ENCODE results near the gene AQP1. TPM values are rescaled to one million over a fixed set of nuclear protein-coding genes. Genes with fewer than 3 reads are reported as not detected.

AQP1 gene
- total RNA-seq, 1 donor from 2014 or later = not detected

- TF ChIP-seq CTCF (IDR thresholded peaks at IDR 0.05; ENCODE audit: partially characterized antibody, unreplicated experiment) = no peak
- peaks cover 3% of the 10 kb centered on the region for H3K27me3 Mint-ChIP-seq (ENCODE audit: unreplicated experiment)
- H3K27ac Mint-ChIP-seq (ENCODE audit: unreplicated experiment) = no peak overlapping the region
- peaks cover 2% of the 10 kb centered on the region for H3K4me1 Mint-ChIP-seq (ENCODE audit: low read depth, unreplicated experiment)
- DNase-seq = no peak
- H3K4me3 Mint-ChIP-seq (ENCODE audit: unreplicated experiment) = no peak overlapping the region
- peaks cover 10% of the 10 kb centered on the region for H3K9me3 Mint-ChIP-seq (ENCODE audit: unreplicated experiment)
- peaks cover 5% of the 10 kb centered on the region for H3K36me3 Mint-ChIP-seq (ENCODE audit: unreplicated experiment)
Observed at GRCh38 chr7:30877993-30878392, 33.7 kb upstream of the AQP1 start.

GRCh38 chr7:30879139-30880124 lies 32.2 kb upstream of the AQP1 start:
- Mint-ChIP-seq H3K9me3 (ENCODE audit: unreplicated experiment) (peaks cover 11% of the 10 kb centered on the region), H3K36me3 (ENCODE audit: unreplicated experiment) (peaks cover 5% of the 10 kb centered on the region), H3K4me1 (ENCODE audit: low read depth, unreplicated experiment) (no peaks in the 10 kb centered on the region), H3K27ac (ENCODE audit: unreplicated experiment) (no peak overlapping the region), H3K4me3 (ENCODE audit: unreplicated experiment) (no peak overlapping the region), H3K27me3 (ENCODE audit: unreplicated experiment) (peaks cover 3% of the 10 kb centered on the region)
- no peak for TF ChIP-seq CTCF (IDR thresholded peaks at IDR 0.05; ENCODE audit: partially characterized antibody, unreplicated experiment)
- DNase-seq = no peak

GRCh38 chr7:30880125-30880720 lies 31.4 kb upstream of the AQP1 start:
- H3K4me3 Mint-ChIP-seq (ENCODE audit: unreplicated experiment) = no peak overlapping the region

GRCh38 chr7:30880941-30881340 lies 30.7 kb upstream of the AQP1 start:
- H3K9me3 Mint-ChIP-seq (ENCODE audit: unreplicated experiment) = peaks cover 8% of the 10 kb centered on the region
- no peak overlapping the region for H3K27ac Mint-ChIP-seq (ENCODE audit: unreplicated experiment)
- H3K36me3 Mint-ChIP-seq (ENCODE audit: unreplicated experiment) = no peaks in the 10 kb centered on the region
- H3K4me1 Mint-ChIP-seq (ENCODE audit: low read depth, unreplicated experiment) = no peaks in the 10 kb centered on the region
- no peak for DNase-seq
- TF ChIP-seq CTCF (IDR thresholded peaks at IDR 0.05; ENCODE audit: partially characterized antibody, unreplicated experiment) = no peak
- H3K4me3 Mint-ChIP-seq (ENCODE audit: unreplicated experiment) = no peak overlapping the region
- peaks cover 2% of the 10 kb centered on the region for H3K27me3 Mint-ChIP-seq (ENCODE audit: unreplicated experiment)

More at GRCh38 chr7:30880125-30880720, 31.4 kb upstream of the AQP1 start:
- Mint-ChIP-seq H3K36me3 (ENCODE audit: unreplicated experiment) (peaks cover 3% of the 10 kb centered on the region), H3K27me3 (ENCODE audit: unreplicated experiment) (peaks cover 2% of the 10 kb centered on the region), H3K27ac (ENCODE audit: unreplicated experiment) (no peak overlapping the region), H3K4me1 (ENCODE audit: low read depth, unreplicated experiment) (no peaks in the 10 kb centered on the region), H3K9me3 (ENCODE audit: unreplicated experiment) (peaks cover 12% of the 10 kb centered on the region)
- DNase-seq = no peak
- no peak for TF ChIP-seq CTCF (IDR thresholded peaks at IDR 0.05; ENCODE audit: partially characterized antibody, unreplicated experiment)

- Mint-ChIP-seq H3K27ac (ENCODE audit: unreplicated experiment) (no peak overlapping the region), H3K36me3 (ENCODE audit: unreplicated experiment) (no peaks in the 10 kb centered on the region), H3K4me1 (ENCODE audit: low read depth, unreplicated experiment) (no peaks in the 10 kb centered on the region), H3K4me3 (ENCODE audit: unreplicated experiment) (no peak overlapping the region), H3K27me3 (ENCODE audit: unreplicated experiment) (peaks cover 2% of the 10 kb centered on the region), H3K9me3 (ENCODE audit: unreplicated experiment) (peaks cover 8% of the 10 kb centered on the region)
- no peak for TF ChIP-seq CTCF (IDR thresholded peaks at IDR 0.05; ENCODE audit: partially characterized antibody, unreplicated experiment)
- DNase-seq = no peak
Observed at GRCh38 chr7:30881448-30881847, 30.2 kb upstream of the AQP1 start.

Data from glutamatergic neuron (in vitro differentiated cells).